HG03565 (cell line): Measurements from ENCODE around the gene PTPRM.

Source experiments
- ATAC-seq: cut with Tn5 transposase; IDR thresholded peaks from one replicate; pipeline ENCODE4 v1.9.1; 2021; ENCODE audit warnings: mild to moderate bottlenecking, moderate library complexity; ENCODE audit not compliant: unreplicated experiment

Gene PTPRM

GRCh38 chr18:8367217-8367988 is 800.3 kb downstream of the PTPRM start:
- ATAC-seq, result peak; percentile 67

- no peak for ATAC-seq
These were observed 801.5 kb downstream of the PTPRM start for GRCh38 chr18:8368512-8369217.

GRCh38 chr18:8373486-8373885 is 806.4 kb downstream of the PTPRM start:
- ATAC-seq, result no peak

- no peak for ATAC-seq
These were observed 807.6 kb downstream of the PTPRM start for GRCh38 chr18:8374676-8375075.

GRCh38 chr18:8375249-8375648 is 808.1 kb downstream of the PTPRM start:
- ATAC-seq, result no peak

GRCh38 chr18:8376113-8376512 is 809.0 kb downstream of the PTPRM start:
- ATAC-seq, result no peak

- ATAC-seq, result no peak
These were observed 812.2 kb downstream of the PTPRM start for GRCh38 chr18:8379187-8379941.

GRCh38 chr18:8380006-8380405 is 812.9 kb downstream of the PTPRM start:
- no peak for ATAC-seq

GRCh38 chr18:8380926-8381325 is 813.8 kb downstream of the PTPRM start:
- ATAC-seq, result no peak

- no peak for ATAC-seq
These were observed 814.8 kb downstream of the PTPRM start for GRCh38 chr18:8381821-8382459.

- ATAC-seq, result no peak
These were observed 818.3 kb downstream of the PTPRM start for GRCh38 chr18:8385400-8385799.

- no peak for ATAC-seq
These were observed 819.7 kb downstream of the PTPRM start for GRCh38 chr18:8386669-8387380.

GRCh38 chr18:8389391-8390340 is 822.5 kb downstream of the PTPRM start:
- no peak for ATAC-seq

- no peak for ATAC-seq
These were observed 824.0 kb downstream of the PTPRM start for GRCh38 chr18:8391068-8391467.

- no peak for ATAC-seq
These were observed 829.1 kb downstream of the PTPRM start for GRCh38 chr18:8396254-8396653.

GRCh38 chr18:8397034-8397433 is 829.9 kb downstream of the PTPRM start:
- ATAC-seq, result no peak

GRCh38 chr18:8399138-8399537 is 832.0 kb downstream of the PTPRM start:
- ATAC-seq, result no peak

- ATAC-seq, result no peak
These were observed 833.2 kb downstream of the PTPRM start for GRCh38 chr18:8400193-8400752.

GRCh38 chr18:8400825-8401224 is 833.7 kb downstream of the PTPRM start:
- ATAC-seq, result no peak
